Liver (tissue), 9 donors: ENCODE measurements around the gene RRP8. TPM values are rescaled to one million over a fixed set of nuclear protein-coding genes. Genes with fewer than 3 reads are reported as not detected.

ENCODE experiments used
- DNase-seq: peaks from one replicate; pipeline ENCODE4 v3.0.0-alpha.2; 2017; ENCODE audit warnings: low spot score
- H3K27ac ChIP-seq, 2 donors: one replicate each; pipeline ENCODE4 v1.7.0; 2013; ENCODE audit warnings: inconsistent platforms in 2 of 2, low read length in 2 of 2, control low read depth in 1 of 2, low read depth in 1 of 2, mild to moderate bottlenecking in 1 of 2
- H3K27me3 ChIP-seq, 4 donors: one replicate each; pipeline versions ENCODE4 v1.6.1 to v1.7.0; 2013; ENCODE audit warnings: low read length in 3 of 4, inconsistent platforms in 1 of 4, mild to moderate bottlenecking in 1 of 4, moderate library complexity in 1 of 4; ENCODE audit not compliant: control insufficient read depth in 4 of 4, insufficient read depth in 4 of 4
- H3K36me3 ChIP-seq, 4 donors: one replicate each; pipeline versions ENCODE4 v1.6.1 to v1.7.0; 2013; ENCODE audit warnings: low read length in 3 of 4, mild to moderate bottlenecking in 3 of 4, low read depth in 1 of 4, moderate library complexity in 1 of 4; ENCODE audit not compliant: control insufficient read depth in 4 of 4, insufficient read depth in 3 of 4
- H3K4me1 ChIP-seq, 4 donors: one replicate each; pipeline versions ENCODE4 v1.6.1 to v1.7.0; 2013; ENCODE audit warnings: low read length in 3 of 4, mild to moderate bottlenecking in 3 of 4, moderate library complexity in 1 of 4; ENCODE audit not compliant: control insufficient read depth in 4 of 4, insufficient read depth in 4 of 4
- H3K4me3 ChIP-seq, 3 donors: one replicate each; pipeline versions ENCODE4 v1.6.1 to v1.7.0; 2013; ENCODE audit warnings: low read length in 3 of 3, control low read depth in 1 of 3, low read depth in 1 of 3, mild to moderate bottlenecking in 1 of 3
- H3K9ac ChIP-seq, 2 donors: one replicate each; pipeline ENCODE4 v1.7.0; 2013; ENCODE audit warnings: low read length in 2 of 2, mild to moderate bottlenecking in 2 of 2, moderate library complexity in 2 of 2, control low read depth in 1 of 2, low read depth in 1 of 2
- H3K9me3 ChIP-seq, 4 donors: one replicate each; pipeline versions ENCODE4 v1.6.1 to v1.7.0; 2013; ENCODE audit warnings: low read length in 3 of 4; ENCODE audit not compliant: control insufficient read depth in 4 of 4
- EGR1 ChIP-seq, 2 donors: IDR thresholded peaks; 2 replicates each; pipeline ENCODE4 v1.6.1; 2016 to 2018; ENCODE audit warnings: antibody characterized with exemption in 2 of 2, low read depth in 2 of 2
- GABPA ChIP-seq, 2 donors: IDR thresholded peaks in 1 of 2; conservative IDR thresholded peaks in 1 of 2; 2 replicates each; pipeline ENCODE4 v1.6.1; 2016; ENCODE audit warnings: antibody characterized with exemption in 2 of 2, mild to moderate bottlenecking in 1 of 2, moderate library complexity in 1 of 2
- HNF4A ChIP-seq, 2 donors: conservative IDR thresholded peaks; 2 replicates each; pipeline ENCODE4 v1.6.1; 2016; ENCODE audit warnings: antibody characterized with exemption in 2 of 2, mild to moderate bottlenecking in 2 of 2
- NR2F2 ChIP-seq: IDR thresholded peaks from 2 replicates; pipeline ENCODE4 v1.6.1; 2016; ENCODE audit warnings: antibody characterized with exemption
- RAD21 ChIP-seq, 2 donors: IDR thresholded peaks; 2 replicates each; pipeline ENCODE4 v1.6.1; 2016; ENCODE audit warnings: antibody characterized with exemption in 2 of 2, mild to moderate bottlenecking in 2 of 2
- RXRA ChIP-seq, 2 donors: IDR thresholded peaks; 2 replicates each; pipeline ENCODE4 v1.6.1; 2017 to 2018; ENCODE audit warnings: antibody characterized with exemption in 2 of 2, mild to moderate bottlenecking in 1 of 2
- SP1 ChIP-seq: IDR thresholded peaks from 2 replicates; pipeline ENCODE4 v1.6.1; 2018; ENCODE audit warnings: antibody characterized with exemption, mild to moderate bottlenecking
- TAF1 ChIP-seq: conservative IDR thresholded peaks from 2 replicates; pipeline ENCODE4 v1.6.1; 2016; ENCODE audit warnings: antibody characterized with exemption, mild to moderate bottlenecking
- YY1 ChIP-seq: IDR thresholded peaks from 2 replicates; pipeline ENCODE4 v1.6.1; 2016; ENCODE audit warnings: antibody characterized with exemption, mild to moderate bottlenecking
- WGBS: extraction: QIAGEN DNeasy Blood & Tissue Kit; methylation state at CpG from one replicate; pipeline ENCODE4 v1.1.7; 2013; 5-methylcytosine and 5-hydroxymethylcytosine counted together
- polyA plus RNA-seq, 2 donors: library from polyadenylated mRNA; stranded (reverse) in 1 of 2; unstranded in 1 of 2; fragments of 200-250 nt in 1 of 2; fragments of >200 nt in 1 of 2; fragmentation: Nextera tagmentation in 1 of 2; extraction: Ambion mirVana in 1 of 2; gene quantifications; one replicate each; pipeline versions ENCODE4 v1.2.1 to v1.2.3, GENCODE V29; 2013 to 2015
- total RNA-seq, 2 donors: library from RNA; depleted of rRNA; stranded (reverse); fragments of >200 nt; gene quantifications; one replicate each; pipeline ENCODE4 v1.2.3, GENCODE V29; 2014
- TF ChIP-seq, protein P1 (sequence below): IDR thresholded peaks from 2 replicates; pipeline ENCODE4 v1.6.1; 2016; ENCODE audit warnings: antibody characterized with exemption
- TF ChIP-seq, protein P2 (sequence below): IDR thresholded peaks from 2 replicates; pipeline ENCODE4 v1.6.1; 2016; ENCODE audit warnings: antibody characterized with exemption
- TF ChIP-seq, protein P3 (sequence below): fragments of 150-350 bp; IDR thresholded peaks from 2 replicates; pipeline ENCODE4 v1.5.1; 2017; ENCODE audit warnings: improper control_type of control experiment, low read depth, low read length; ENCODE audit not compliant: missing input control
- TF ChIP-seq, protein P4 (sequence below): IDR thresholded peaks from 2 replicates; pipeline ENCODE4 v1.6.1; 2016; ENCODE audit warnings: antibody characterized with exemption, mild to moderate bottlenecking
- donor health status: healthy.
- donor health status: healthy.
- donor health status: healthy.
- donor health status: healthy.
- donor health status: healthy.

RRP8 gene
- total and polyA plus RNA-seq, 4 donors: 10.3 to 12.6 (median 11.2) TPM

DNA sequence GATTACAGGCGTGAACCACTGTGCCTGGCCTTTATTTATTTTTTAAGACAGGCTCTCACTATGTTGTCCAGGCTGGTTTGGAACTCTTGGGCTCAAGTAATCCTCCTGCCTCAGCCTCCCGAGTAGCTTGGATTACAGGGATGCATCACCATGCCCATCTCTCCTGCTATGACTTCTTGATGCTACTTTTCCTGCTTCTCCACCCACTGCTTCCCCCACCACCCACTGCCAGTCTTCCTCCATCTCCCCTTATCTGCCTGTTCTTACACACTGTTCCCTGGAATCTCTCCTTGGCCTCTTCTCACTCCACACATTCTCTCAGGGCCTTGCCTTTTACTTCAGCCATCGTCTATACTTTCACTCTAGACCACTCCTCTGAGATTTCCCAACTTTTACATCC is 33.1 kb upstream of the RRP8 start:
- peak overlapping the region in 1 of 2 donors; percentile 28 for H3K27ac ChIP-seq
- H3K36me3 ChIP-seq: no peaks in the 10 kb centered on the region
- no peak for DNase-seq
- H3K27me3 ChIP-seq: no peaks in the 10 kb centered on the region
- H3K9ac ChIP-seq: no peak overlapping the region
- H3K4me1 ChIP-seq: peaks cover 3 to 42% (median 27%) of the 10 kb centered on the region in 4 donors
- WGBS: 88% methylated on average over 3 of the region's 3 CpGs
- no peak overlapping the region for H3K4me3 ChIP-seq
- no peak for TF ChIP-seq TAF1
- TF ChIP-seq HNF4A (conservative IDR thresholded peaks at IDR 0.05): no peak
- H3K9me3 ChIP-seq: no peaks in the 10 kb centered on the region

DNA sequence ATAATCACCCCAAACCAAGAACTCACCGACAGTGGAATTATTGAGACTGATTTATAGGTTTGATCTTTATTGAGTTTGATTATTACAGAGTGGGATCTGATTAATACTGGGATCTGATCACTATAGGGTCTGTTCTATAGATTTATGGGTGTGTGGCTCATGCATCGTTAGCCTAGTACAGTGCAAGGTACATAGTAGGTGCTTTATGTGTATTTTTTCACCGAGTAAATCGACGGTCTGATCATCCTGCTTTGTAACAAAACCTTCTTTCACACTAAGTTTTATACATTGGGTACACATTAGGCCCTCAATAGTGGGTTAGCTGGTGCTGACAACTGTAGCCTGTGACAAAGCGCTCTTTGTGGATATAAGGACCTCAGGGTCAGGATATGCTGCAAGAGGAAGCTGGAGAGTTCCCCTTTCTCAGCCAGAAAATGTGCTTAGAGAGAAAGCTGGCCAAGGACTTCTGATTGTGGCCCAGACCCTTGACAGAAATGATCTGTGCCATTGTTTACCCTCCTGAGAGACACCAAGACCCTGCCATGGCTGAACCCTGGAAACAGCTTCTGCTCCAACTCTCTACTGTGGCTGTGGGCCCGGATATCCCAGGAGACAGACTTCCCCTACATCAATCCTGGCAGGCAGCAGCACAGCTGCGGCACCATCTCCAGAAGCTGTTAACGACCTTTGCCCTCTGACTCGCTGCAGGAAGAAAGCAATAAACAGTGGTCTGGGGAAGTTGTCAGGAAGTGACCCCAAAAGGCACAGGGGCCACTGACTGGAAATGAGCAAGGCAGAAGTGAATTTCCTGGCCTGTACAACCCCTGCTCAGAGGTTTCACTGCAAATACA is 31.9 kb upstream of the RRP8 start:
- DNase-seq: no peak
- Histone ChIP-seq H3K36me3 (no peaks in the 10 kb centered on the region), H3K27me3 (no peaks in the 10 kb centered on the region), H3K9ac (peak overlapping the region in 1 of 2 donors; percentile 32), H3K4me1 (peaks cover 3 to 42% (median 29%) of the 10 kb centered on the region in 4 donors), H3K4me3 (no peak overlapping the region), H3K27ac (peak overlapping the region; percentile 59 to 69), H3K9me3 (no peaks in the 10 kb centered on the region)
- TF ChIP-seq, protein P1, sequence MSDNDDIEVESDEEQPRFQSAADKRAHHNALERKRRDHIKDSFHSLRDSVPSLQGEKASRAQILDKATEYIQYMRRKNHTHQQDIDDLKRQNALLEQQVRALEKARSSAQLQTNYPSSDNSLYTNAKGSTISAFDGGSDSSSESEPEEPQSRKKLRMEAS: peak; percentile 88
- no peak for TF ChIP-seq TAF1
- TF ChIP-seq HNF4A (conservative IDR thresholded peaks at IDR 0.05): no peak
- TF ChIP-seq, protein P2, sequence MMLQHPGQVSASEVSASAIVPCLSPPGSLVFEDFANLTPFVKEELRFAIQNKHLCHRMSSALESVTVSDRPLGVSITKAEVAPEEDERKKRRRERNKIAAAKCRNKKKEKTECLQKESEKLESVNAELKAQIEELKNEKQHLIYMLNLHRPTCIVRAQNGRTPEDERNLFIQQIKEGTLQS: no peak
- TF ChIP-seq RXRA (IDR thresholded peaks at IDR 0.05): peak; percentile 71 to 75
- TF ChIP-seq NR2F2: peak; percentile 100
- TF ChIP-seq, protein P3, sequence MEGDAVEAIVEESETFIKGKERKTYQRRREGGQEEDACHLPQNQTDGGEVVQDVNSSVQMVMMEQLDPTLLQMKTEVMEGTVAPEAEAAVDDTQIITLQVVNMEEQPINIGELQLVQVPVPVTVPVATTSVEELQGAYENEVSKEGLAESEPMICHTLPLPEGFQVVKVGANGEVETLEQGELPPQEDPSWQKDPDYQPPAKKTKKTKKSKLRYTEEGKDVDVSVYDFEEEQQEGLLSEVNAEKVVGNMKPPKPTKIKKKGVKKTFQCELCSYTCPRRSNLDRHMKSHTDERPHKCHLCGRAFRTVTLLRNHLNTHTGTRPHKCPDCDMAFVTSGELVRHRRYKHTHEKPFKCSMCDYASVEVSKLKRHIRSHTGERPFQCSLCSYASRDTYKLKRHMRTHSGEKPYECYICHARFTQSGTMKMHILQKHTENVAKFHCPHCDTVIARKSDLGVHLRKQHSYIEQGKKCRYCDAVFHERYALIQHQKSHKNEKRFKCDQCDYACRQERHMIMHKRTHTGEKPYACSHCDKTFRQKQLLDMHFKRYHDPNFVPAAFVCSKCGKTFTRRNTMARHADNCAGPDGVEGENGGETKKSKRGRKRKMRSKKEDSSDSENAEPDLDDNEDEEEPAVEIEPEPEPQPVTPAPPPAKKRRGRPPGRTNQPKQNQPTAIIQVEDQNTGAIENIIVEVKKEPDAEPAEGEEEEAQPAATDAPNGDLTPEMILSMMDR: no peak
- TF ChIP-seq YY1: no peak
- TF ChIP-seq, protein P4, sequence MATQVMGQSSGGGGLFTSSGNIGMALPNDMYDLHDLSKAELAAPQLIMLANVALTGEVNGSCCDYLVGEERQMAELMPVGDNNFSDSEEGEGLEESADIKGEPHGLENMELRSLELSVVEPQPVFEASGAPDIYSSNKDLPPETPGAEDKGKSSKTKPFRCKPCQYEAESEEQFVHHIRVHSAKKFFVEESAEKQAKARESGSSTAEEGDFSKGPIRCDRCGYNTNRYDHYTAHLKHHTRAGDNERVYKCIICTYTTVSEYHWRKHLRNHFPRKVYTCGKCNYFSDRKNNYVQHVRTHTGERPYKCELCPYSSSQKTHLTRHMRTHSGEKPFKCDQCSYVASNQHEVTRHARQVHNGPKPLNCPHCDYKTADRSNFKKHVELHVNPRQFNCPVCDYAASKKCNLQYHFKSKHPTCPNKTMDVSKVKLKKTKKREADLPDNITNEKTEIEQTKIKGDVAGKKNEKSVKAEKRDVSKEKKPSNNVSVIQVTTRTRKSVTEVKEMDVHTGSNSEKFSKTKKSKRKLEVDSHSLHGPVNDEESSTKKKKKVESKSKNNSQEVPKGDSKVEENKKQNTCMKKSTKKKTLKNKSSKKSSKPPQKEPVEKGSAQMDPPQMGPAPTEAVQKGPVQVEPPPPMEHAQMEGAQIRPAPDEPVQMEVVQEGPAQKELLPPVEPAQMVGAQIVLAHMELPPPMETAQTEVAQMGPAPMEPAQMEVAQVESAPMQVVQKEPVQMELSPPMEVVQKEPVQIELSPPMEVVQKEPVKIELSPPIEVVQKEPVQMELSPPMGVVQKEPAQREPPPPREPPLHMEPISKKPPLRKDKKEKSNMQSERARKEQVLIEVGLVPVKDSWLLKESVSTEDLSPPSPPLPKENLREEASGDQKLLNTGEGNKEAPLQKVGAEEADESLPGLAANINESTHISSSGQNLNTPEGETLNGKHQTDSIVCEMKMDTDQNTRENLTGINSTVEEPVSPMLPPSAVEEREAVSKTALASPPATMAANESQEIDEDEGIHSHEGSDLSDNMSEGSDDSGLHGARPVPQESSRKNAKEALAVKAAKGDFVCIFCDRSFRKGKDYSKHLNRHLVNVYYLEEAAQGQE: peak; percentile 39
- peak in 1 of 2 donors; percentile 26 for TF ChIP-seq EGR1 (IDR thresholded peaks at IDR 0.05; ENCODE audit: low read depth in 2 of 2)
- peak; percentile 74 for TF ChIP-seq SP1
- TF ChIP-seq RAD21 (IDR thresholded peaks at IDR 0.05): peak; percentile 31 to 44
- peak in 1 of 2 donors; percentile 41 for TF ChIP-seq GABPA (IDR thresholded peaks at IDR 0.05 in 1 of 2, conservative IDR thresholded peaks at IDR 0.05 in 1 of 2)
- WGBS: 47% methylated on average over 10 of the region's 10 CpGs
